ENCODE data around the gene GZMM. TPM values are rescaled to one million over a fixed set of nuclear protein-coding genes. Genes with fewer than 3 reads are reported as not detected.

Gene GZMM
- total RNA-seq, 3 donors from 2014 or later, result 0.33 to 1.1 TPM; not detected in 1

DNA sequence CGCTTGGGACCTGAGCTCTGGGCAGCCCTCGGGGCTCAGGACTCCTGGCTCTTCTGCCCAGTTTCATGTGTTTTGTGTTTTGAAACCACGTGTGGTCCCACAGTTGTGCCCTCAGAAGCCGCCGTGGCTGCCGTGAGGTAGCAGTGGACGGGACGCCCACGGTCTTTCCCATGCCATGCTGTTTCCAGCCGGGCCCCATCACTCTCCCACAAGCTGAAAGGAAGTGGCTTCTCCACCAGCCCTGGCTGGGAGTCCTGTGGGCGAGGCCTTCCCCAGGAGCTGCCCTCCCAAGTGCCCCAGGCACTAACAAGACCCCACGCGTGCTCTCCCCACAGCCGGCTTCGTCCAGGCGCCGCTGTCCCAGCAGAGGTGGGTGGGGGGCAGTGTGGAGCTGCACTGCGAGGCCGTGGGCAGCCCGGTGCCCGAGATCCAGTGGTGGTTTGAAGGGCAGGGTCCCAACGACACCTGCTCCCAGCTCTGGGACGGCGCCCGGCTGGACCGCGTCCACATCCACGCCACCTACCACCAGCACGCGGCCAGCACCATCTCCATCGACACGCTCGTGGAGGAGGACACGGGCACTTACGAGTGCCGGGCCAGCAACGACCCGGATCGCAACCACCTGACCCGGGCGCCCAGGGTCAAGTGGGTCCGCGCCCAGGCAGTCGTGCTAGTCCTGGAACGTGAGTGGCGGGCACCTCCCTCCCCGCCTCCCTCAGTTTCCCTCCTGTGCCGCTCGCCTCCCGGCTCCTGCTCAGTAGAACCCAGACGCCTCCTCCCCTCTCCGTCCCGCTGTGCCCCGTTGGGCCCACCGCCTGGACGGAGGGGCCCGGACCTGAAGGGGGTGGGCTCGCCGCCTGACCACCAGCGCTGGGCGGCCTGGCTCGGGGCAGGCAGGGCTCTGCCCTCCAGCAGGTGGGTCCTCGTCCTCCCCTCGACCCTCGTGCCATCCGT lies 33.9 kb downstream of the GZMM start:
- no peak overlapping the region for H3K27ac ChIP-seq
- peaks cover 11 to 23% of the 10 kb centered on the region in 2 donors for H3K4me1 ChIP-seq
- TF ChIP-seq, protein P1, sequence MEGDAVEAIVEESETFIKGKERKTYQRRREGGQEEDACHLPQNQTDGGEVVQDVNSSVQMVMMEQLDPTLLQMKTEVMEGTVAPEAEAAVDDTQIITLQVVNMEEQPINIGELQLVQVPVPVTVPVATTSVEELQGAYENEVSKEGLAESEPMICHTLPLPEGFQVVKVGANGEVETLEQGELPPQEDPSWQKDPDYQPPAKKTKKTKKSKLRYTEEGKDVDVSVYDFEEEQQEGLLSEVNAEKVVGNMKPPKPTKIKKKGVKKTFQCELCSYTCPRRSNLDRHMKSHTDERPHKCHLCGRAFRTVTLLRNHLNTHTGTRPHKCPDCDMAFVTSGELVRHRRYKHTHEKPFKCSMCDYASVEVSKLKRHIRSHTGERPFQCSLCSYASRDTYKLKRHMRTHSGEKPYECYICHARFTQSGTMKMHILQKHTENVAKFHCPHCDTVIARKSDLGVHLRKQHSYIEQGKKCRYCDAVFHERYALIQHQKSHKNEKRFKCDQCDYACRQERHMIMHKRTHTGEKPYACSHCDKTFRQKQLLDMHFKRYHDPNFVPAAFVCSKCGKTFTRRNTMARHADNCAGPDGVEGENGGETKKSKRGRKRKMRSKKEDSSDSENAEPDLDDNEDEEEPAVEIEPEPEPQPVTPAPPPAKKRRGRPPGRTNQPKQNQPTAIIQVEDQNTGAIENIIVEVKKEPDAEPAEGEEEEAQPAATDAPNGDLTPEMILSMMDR (IDR thresholded peaks at IDR 0.05), result no peak
- TF ChIP-seq POLR2AphosphoS5 (IDR thresholded peaks at IDR 0.05), result no peak
- TF ChIP-seq POLR2A (IDR thresholded peaks at IDR 0.05), result no peak
- H3K4me3 ChIP-seq, result no peak overlapping the region
- H3K36me3 ChIP-seq, result no peaks in the 10 kb centered on the region
- intact Hi-C loops (cut with DNase I; ENCODE audit: low total_unique reads), result no loop called here
- DNase-seq (ENCODE audit: low spot score in 2 of 2), result no peak
- no peaks in the 10 kb centered on the region for H3K9me3 ChIP-seq
- H3K27me3 ChIP-seq, result no peaks in the 10 kb centered on the region

DNA sequence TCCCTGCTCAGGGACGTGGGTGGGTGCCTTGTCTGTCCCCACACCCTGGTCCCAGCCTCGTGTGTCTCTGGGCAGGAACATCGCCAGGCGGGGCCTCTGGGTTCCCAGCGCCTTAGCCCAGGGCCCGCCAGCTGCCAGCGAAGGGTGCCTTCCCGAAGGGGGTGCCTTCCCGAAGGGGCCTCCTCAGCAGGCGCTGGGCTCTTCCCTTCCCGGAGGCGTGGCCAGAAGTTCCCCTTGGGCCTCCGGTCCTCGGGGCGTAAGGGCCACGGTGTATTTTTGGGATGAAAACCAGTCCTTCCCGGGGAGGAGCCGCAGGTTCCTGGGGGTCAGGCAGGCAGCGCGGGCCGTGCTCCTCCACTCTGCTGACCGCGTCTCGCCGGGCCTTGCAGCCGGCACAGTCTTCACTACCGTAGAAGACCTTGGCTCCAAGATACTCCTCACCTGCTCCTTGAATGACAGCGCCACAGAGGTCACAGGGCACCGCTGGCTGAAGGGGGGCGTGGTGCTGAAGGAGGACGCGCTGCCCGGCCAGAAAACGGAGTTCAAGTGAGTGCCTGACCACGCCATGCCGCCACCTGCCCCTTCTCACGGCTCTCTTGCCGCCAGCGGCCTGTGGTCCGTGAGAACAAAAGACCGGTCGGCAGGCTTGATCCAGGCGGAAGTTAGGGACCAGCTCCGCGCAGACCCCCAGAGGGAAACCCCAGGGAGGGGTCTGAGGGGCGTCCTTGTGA lies 35.4 kb downstream of the GZMM start:
- no peak overlapping the region for H3K27ac ChIP-seq
- no peak for TF ChIP-seq POLR2AphosphoS5 (IDR thresholded peaks at IDR 0.05)
- TF ChIP-seq POLR2A (IDR thresholded peaks at IDR 0.05), result no peak
- TF ChIP-seq, protein P1 (IDR thresholded peaks at IDR 0.05), result no peak
- H3K27me3 ChIP-seq, result no peaks in the 10 kb centered on the region
- DNase-seq (ENCODE audit: low spot score in 2 of 2), result no peak
- H3K4me1 ChIP-seq, result peaks cover 7 to 22% of the 10 kb centered on the region in 2 donors
- no peaks in the 10 kb centered on the region for H3K36me3 ChIP-seq
- H3K9me3 ChIP-seq, result no peaks in the 10 kb centered on the region
- no peak overlapping the region for H3K4me3 ChIP-seq
- intact Hi-C loops (cut with DNase I; ENCODE audit: low total_unique reads), result no loop called here

DNA sequence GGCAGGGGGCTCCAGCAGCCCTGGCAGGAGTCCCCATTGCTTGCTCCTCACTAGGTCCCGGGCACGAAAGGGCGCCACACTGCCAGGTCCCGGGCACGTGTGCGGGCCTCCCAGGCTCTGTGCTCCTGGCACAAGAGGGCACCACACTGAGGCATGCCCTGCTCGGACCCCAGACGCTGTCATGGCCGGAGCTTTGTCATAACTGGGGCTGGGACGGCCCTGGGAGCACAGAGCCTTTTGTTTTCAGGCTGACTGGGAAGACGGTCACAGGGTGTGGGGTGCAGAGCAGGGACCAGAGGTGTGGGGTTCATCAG lies 35.9 kb downstream of the GZMM start:
- H3K36me3 ChIP-seq, result no peaks in the 10 kb centered on the region
- no peak overlapping the region for H3K4me3 ChIP-seq
- intact Hi-C loops (cut with DNase I; ENCODE audit: low total_unique reads), result no loop called here
- no peak overlapping the region for H3K27ac ChIP-seq
- TF ChIP-seq, protein P1 (IDR thresholded peaks at IDR 0.05), result no peak
- no peak for TF ChIP-seq POLR2AphosphoS5 (IDR thresholded peaks at IDR 0.05)
- TF ChIP-seq POLR2A (IDR thresholded peaks at IDR 0.05), result no peak
- DNase-seq (ENCODE audit: low spot score in 2 of 2), result no peak
- H3K9me3 ChIP-seq, result no peaks in the 10 kb centered on the region
- H3K27me3 ChIP-seq, result no peaks in the 10 kb centered on the region
- peaks cover 7 to 16% of the 10 kb centered on the region in 2 donors for H3K4me1 ChIP-seq

DNA sequence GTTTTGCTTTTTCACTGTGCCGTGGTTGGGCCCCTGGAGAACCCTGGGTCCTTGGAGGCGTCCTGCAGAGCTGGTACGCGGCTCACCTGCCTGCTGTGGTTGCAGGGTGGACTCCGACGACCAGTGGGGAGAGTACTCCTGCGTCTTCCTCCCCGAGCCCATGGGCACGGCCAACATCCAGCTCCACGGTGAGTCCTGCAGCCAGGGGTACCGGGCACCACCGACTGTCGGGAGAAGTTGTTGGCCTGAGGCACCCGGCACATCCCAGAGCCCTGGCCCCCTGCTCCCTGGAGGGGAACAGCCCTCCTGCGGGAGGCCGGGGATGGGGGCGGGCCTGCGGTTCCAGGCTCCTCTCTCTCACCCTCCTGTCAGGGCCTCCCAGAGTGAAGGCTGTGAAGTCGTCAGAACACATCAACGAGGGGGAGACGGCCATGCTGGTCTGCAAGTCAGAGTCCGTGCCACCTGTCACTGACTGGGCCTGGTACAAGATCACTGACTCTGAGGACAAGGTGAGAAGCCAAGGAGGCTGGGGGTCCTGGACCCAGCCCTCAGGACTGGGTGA lies 36.5 kb downstream of the GZMM start:
- H3K27ac ChIP-seq, result no peak overlapping the region
- intact Hi-C loops (cut with DNase I; ENCODE audit: low total_unique reads), result no loop called here
- TF ChIP-seq, protein P1 (IDR thresholded peaks at IDR 0.05), result no peak
- TF ChIP-seq POLR2AphosphoS5 (IDR thresholded peaks at IDR 0.05), result no peak
- TF ChIP-seq POLR2A (IDR thresholded peaks at IDR 0.05), result no peak
- H3K27me3 ChIP-seq, result no peaks in the 10 kb centered on the region
- no peaks in the 10 kb centered on the region for H3K9me3 ChIP-seq
- no peak overlapping the region for H3K4me3 ChIP-seq
- no peaks in the 10 kb centered on the region for H3K36me3 ChIP-seq
- H3K4me1 ChIP-seq, result peaks cover 4 to 11% of the 10 kb centered on the region in 2 donors
- no peak for DNase-seq (ENCODE audit: low spot score in 2 of 2)
